HG03066 (cell line): ENCODE data around the gene HMCES.
"Not testable (repeated sequence)": the region's sequence is repeated elsewhere in the genome, so short reads cannot be mapped to it uniquely, and the experiment has no call there.

Experiments used
- ATAC-seq: cut with Tn5 transposase; IDR thresholded peaks from one replicate; pipeline ENCODE4 v1.9.1; 2021; ENCODE audit warnings: low read depth; ENCODE audit not compliant: unreplicated experiment

HMCES gene

GRCh38 chr3:129256270-129256669, 22.4 kb upstream of the HMCES start:
- ATAC-seq = no peak

GRCh38 chr3:129257609-129258008, 21.1 kb upstream of the HMCES start:
- ATAC-seq = no peak

GRCh38 chr3:129259612-129260477, 18.8 kb upstream of the HMCES start:
- ATAC-seq = no peak

- no peak for ATAC-seq
Observed at GRCh38 chr3:129260606-129261005, 18.1 kb upstream of the HMCES start.

GRCh38 chr3:129261894-129262293, 16.8 kb upstream of the HMCES start:
- ATAC-seq = no peak

GRCh38 chr3:129263161-129263910, 15.3 kb upstream of the HMCES start:
- no peak for ATAC-seq

- not testable (repeated sequence) for ATAC-seq
Observed at GRCh38 chr3:129264994-129265393, 13.7 kb upstream of the HMCES start.

GRCh38 chr3:129266651-129267050, 12.0 kb upstream of the HMCES start:
- no peak for ATAC-seq

GRCh38 chr3:129268396-129268795, 10.3 kb upstream of the HMCES start:
- no peak for ATAC-seq

GRCh38 chr3:129271674-129272073, 7.0 kb upstream of the HMCES start:
- no peak for ATAC-seq

- peak; percentile 86 for ATAC-seq
Observed at GRCh38 chr3:129276385-129276784, 2.3 kb upstream of the HMCES start.

- ATAC-seq = no peak
Observed at GRCh38 chr3:129277829-129278271, 820 bp upstream of the HMCES start.

GRCh38 chr3:129278966-129279906, 566 bp downstream of the HMCES start:
- ATAC-seq = no peak

GRCh38 chr3:129280183-129280582, 1.5 kb downstream of the HMCES start:
- ATAC-seq = no peak

- ATAC-seq = no peak
Observed at GRCh38 chr3:129281726-129282125, 3.1 kb downstream of the HMCES start.

- ATAC-seq = peak; percentile 74
Observed at GRCh38 chr3:129282727-129283327, 4.2 kb downstream of the HMCES start.

GRCh38 chr3:129286081-129286480, 7.4 kb downstream of the HMCES start:
- no peak for ATAC-seq

GRCh38 chr3:129288446-129288845, 9.8 kb downstream of the HMCES start:
- no peak for ATAC-seq

- ATAC-seq = no peak
Observed at GRCh38 chr3:129289201-129289921, 10.7 kb downstream of the HMCES start.
